ENCODE data around the gene LEP.
A peak's percentile ranks its signal among the peaks of the same experiment; 100 is the strongest.

Gene LEP

DNA sequence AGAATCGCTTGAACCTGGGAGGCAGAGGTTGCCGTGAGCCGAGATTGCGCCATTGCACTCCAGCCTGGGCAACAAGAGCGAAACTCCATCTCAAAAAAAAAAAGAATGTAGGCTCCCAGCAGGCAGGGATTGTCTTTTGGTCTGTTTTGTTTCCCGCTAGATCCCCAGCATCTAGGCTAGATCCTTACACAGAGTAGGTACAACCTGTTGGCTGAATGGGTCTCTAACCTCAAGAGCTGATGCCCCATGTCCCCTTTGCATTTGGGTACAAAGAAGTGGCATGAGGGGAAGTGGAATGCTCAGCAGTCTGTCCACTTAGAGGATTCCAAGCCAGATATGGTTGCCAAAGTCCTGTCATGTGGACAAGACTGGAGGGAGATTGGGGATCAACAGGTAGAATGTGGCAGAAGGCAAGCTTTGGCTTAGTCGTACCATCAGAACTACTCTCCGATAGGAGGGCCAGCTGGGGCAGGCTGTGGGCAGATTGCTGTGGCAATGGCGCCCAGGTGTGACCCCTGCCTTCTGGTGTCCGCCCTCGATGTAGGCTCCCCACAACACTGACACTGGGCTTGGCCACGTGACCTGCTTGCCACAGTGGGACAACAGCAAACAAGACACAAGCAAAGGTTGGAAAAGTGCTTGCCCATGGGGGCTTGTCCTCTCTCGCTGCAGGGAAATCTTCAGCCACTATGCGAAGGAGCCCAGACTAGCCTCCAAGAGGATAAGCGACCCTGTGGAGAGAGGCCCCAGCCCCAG lies 21.4 kb downstream of the LEP start:
- TF ChIP-seq, protein P1, sequence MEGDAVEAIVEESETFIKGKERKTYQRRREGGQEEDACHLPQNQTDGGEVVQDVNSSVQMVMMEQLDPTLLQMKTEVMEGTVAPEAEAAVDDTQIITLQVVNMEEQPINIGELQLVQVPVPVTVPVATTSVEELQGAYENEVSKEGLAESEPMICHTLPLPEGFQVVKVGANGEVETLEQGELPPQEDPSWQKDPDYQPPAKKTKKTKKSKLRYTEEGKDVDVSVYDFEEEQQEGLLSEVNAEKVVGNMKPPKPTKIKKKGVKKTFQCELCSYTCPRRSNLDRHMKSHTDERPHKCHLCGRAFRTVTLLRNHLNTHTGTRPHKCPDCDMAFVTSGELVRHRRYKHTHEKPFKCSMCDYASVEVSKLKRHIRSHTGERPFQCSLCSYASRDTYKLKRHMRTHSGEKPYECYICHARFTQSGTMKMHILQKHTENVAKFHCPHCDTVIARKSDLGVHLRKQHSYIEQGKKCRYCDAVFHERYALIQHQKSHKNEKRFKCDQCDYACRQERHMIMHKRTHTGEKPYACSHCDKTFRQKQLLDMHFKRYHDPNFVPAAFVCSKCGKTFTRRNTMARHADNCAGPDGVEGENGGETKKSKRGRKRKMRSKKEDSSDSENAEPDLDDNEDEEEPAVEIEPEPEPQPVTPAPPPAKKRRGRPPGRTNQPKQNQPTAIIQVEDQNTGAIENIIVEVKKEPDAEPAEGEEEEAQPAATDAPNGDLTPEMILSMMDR (IDR thresholded peaks at IDR 0.05), result no peak
- H3K27me3 Mint-ChIP-seq (ENCODE audit: low read depth, poor library complexity), result peaks cover 3% of the 10 kb centered on the region
- H3K36me3 Mint-ChIP-seq (ENCODE audit: low read depth), result no peaks in the 10 kb centered on the region
- no peak overlapping the region for H3K27ac Mint-ChIP-seq
- no peaks in the 10 kb centered on the region for H3K9me3 Mint-ChIP-seq
- DNase-seq, result no peak
- no peak overlapping the region for H3K4me3 Mint-ChIP-seq
- H3K4me1 Mint-ChIP-seq, result peaks cover 44% of the 10 kb centered on the region

DNA sequence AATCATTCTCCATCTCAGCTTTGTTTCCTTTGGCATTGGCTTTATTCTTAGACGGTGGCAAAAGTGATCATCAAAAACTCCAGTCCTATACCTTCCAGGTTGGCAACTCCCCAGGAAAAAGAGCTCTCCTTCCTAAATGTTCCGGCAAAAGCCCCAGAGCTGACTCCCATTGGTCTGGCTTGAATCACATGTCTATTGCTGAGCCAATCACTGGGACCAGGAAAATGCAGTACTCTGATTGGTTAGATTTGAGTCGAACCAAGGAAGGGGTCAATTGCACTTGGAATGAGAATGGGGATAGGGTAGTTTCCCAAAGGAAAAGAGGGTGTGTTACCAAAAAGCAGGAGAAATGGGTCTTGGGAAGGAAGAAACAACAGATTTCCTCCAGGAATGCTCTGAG lies 22.3 kb downstream of the LEP start:
- no peak for DNase-seq
- H3K27ac Mint-ChIP-seq, result no peak overlapping the region
- H3K27me3 Mint-ChIP-seq (ENCODE audit: low read depth, poor library complexity), result no peaks in the 10 kb centered on the region
- H3K4me1 Mint-ChIP-seq, result peaks cover 49% of the 10 kb centered on the region
- H3K9me3 Mint-ChIP-seq, result no peaks in the 10 kb centered on the region
- H3K36me3 Mint-ChIP-seq (ENCODE audit: low read depth), result no peaks in the 10 kb centered on the region
- TF ChIP-seq, protein P1 (IDR thresholded peaks at IDR 0.05), result no peak
- no peak overlapping the region for H3K4me3 Mint-ChIP-seq

DNA sequence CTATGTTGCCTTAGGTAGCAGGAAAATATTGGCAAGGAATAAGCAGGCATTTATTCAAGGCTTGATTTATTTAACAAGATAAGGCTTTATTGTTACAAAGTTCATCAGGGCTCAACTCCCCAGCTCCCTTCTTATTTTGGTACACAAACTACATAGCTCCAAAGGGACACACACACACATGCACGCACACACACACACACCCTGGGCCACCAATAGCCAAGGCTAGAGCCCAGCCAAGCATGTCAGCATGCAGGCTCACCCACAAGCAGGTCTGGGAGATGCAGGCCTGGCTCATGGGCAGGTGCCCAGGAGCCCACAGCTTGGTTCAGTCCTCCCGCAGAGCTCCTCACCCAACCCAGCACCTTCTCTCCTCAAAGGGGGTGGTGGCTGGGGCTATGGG lies 23.4 kb downstream of the LEP start:
- H3K36me3 Mint-ChIP-seq (ENCODE audit: low read depth), result no peaks in the 10 kb centered on the region
- TF ChIP-seq, protein P1 (IDR thresholded peaks at IDR 0.05), result no peak
- H3K4me3 Mint-ChIP-seq, result no peak overlapping the region
- DNase-seq, result no peak
- H3K27ac Mint-ChIP-seq, result no peak overlapping the region
- no peaks in the 10 kb centered on the region for H3K27me3 Mint-ChIP-seq (ENCODE audit: low read depth, poor library complexity)
- peaks cover 43% of the 10 kb centered on the region for H3K4me1 Mint-ChIP-seq
- no peaks in the 10 kb centered on the region for H3K9me3 Mint-ChIP-seq

DNA sequence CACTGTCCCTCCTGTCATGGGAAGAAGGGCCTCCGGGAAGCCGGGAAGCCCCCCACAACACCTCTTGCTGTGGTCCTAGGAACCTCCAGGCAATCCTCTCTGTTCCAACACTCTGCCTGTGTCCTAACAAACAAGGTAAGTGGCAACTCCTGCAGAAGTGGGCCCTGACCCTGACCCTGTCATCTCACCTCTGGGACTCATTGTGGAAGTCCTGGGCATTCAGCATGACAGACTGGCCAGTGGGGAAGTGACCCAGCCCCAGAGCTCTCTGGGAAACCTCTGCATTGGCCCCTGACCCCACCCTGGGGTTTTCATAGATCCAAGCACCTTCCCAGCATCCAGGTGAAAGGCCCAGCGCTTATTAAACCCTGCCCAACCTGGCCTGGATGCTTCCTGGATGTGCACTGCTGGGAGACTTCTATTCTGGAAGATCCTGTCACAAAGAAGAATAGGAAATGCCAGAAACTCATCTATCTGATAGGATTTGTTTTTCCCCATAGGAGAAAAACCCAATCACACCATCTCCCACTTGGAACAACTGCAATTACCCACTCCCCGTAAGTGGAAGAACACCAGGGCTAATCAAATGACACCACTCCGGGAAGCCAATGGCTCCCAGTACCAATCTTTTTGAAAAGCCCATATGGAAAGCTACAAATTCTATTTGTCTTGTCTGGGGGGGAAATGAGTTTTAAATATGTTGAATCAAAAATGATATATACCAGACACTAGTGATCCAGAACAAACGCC lies 24.3 kb downstream of the LEP start:
- H3K36me3 Mint-ChIP-seq (ENCODE audit: low read depth), result no peaks in the 10 kb centered on the region
- H3K4me1 Mint-ChIP-seq, result peaks cover 34% of the 10 kb centered on the region
- H3K9me3 Mint-ChIP-seq, result peaks cover 3% of the 10 kb centered on the region
- no peak overlapping the region for H3K27ac Mint-ChIP-seq
- no peak for DNase-seq
- H3K4me3 Mint-ChIP-seq, result peak overlapping the region; percentile 8
- TF ChIP-seq, protein P1 (IDR thresholded peaks at IDR 0.05), result no peak
- no peaks in the 10 kb centered on the region for H3K27me3 Mint-ChIP-seq (ENCODE audit: low read depth, poor library complexity)

DNA sequence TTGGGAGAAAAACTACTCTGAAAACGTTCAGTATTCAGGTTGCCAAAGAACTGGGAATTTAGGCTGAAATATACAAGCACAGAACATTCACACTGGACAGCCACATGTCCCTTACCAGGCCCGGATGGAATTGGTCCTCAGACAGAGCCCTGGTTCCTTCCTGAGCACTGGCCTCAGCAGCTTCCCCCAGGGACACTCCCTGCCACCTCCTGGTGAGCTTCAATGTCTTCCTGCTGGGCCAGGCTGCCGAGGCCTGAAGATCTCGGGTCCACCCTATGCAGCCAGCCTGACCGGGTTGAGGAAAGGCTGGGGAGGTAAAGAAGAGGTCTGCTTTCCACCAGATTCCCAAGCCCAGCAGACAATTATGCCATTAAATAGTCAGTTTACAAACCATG lies 24.8 kb downstream of the LEP start:
- H3K27ac Mint-ChIP-seq, result no peak overlapping the region

More for the DNA sequence above, 24.8 kb downstream of the LEP start:
- TF ChIP-seq, protein P1 (IDR thresholded peaks at IDR 0.05), result no peak
- H3K36me3 Mint-ChIP-seq (ENCODE audit: low read depth), result no peaks in the 10 kb centered on the region
- no peak for DNase-seq
- H3K9me3 Mint-ChIP-seq, result peaks cover 3% of the 10 kb centered on the region
- peak overlapping the region; percentile 8 for H3K4me3 Mint-ChIP-seq
- H3K27me3 Mint-ChIP-seq (ENCODE audit: low read depth, poor library complexity), result no peaks in the 10 kb centered on the region
- H3K4me1 Mint-ChIP-seq, result peaks cover 31% of the 10 kb centered on the region

All from nephron progenitor cell (in vitro differentiated cells).